Measurements from ENCODE around the gene CDHR3. TPM values are rescaled to one million over a fixed set of nuclear protein-coding genes. Genes with fewer than 3 reads are reported as not detected.

CDHR3 gene
- total and polyA plus RNA-seq, 9 donors = 6.4 to 22.5 (median 8.9) TPM

- WGBS (ENCODE audit: insufficient coverage) = 67% methylated on average over 3 of the region's 6 CpGs
- Histone ChIP-seq H3K4me3 (ENCODE audit: low read length) (no peak overlapping the region), H3K4me1 (ENCODE audit: control insufficient read depth, insufficient read depth, low read length) (no peaks in the 10 kb centered on the region), H3K9me3 (replicated peaks; ENCODE audit: control insufficient read depth, low read depth, low read length) (no peaks in the 10 kb centered on the region), H3K27ac (ENCODE audit: low read length) (no peak overlapping the region), H3K27me3 (ENCODE audit: control insufficient read depth, insufficient read depth, low read length) (no peaks in the 10 kb centered on the region), H3K36me3 (ENCODE audit: control insufficient read depth, insufficient read depth, low read length) (no peaks in the 10 kb centered on the region)
- no peak for DNase-seq
Measured at GRCh38 chr7:106080300-106080987, 117.4 kb downstream of the CDHR3 start.

GRCh38 chr7:106082087-106082854 lies 119.2 kb downstream of the CDHR3 start:
- H3K9me3 ChIP-seq (replicated peaks; ENCODE audit: control insufficient read depth, low read depth, low read length) = no peaks in the 10 kb centered on the region
- H3K27me3 ChIP-seq (ENCODE audit: control insufficient read depth, insufficient read depth, low read length) = no peaks in the 10 kb centered on the region
- H3K4me1 ChIP-seq (ENCODE audit: control insufficient read depth, insufficient read depth, low read length) = no peaks in the 10 kb centered on the region
- H3K27ac ChIP-seq (ENCODE audit: low read length) = no peak overlapping the region
- DNase-seq = no peak
- 86% methylated on average over 11 of the region's 18 CpGs for WGBS (ENCODE audit: insufficient coverage)
- no peak overlapping the region for H3K4me3 ChIP-seq (ENCODE audit: low read length)
- no peaks in the 10 kb centered on the region for H3K36me3 ChIP-seq (ENCODE audit: control insufficient read depth, insufficient read depth, low read length)

Other genes with a start within 250 kb of the CDHR3 start
- 6.3 TPM for gene ATXN7L1, start 86.7 kb upstream of the CDHR3 start, total RNA-seq
- 1 to 10 TPM; 4.7 to 7.2 (median 6.2) TPM for gene ATXN7L1, start 86.7 kb upstream of the CDHR3 start, polyA plus RNA-seq (ENCODE audit: insufficient read depth in 1 of 8, insufficient read length in 8 of 8, low replicate concordance in 1 of 8)
- 31.3 TPM for gene SYPL1, start 149.0 kb downstream of the CDHR3 start, total RNA-seq
- gene SYPL1, start 149.0 kb downstream of the CDHR3 start, polyA plus RNA-seq (ENCODE audit: insufficient read depth in 1 of 8, insufficient read length in 8 of 8, low replicate concordance in 1 of 8) = 10 to 100 TPM; 55.5 to 69.3 (median 60.9) TPM

All from muscle of leg (tissue), 11 donors.